Activated T-helper 1 cell treated with Interleukin-2 at 50 U/mL for 16 hours (primary cell): ENCODE measurements around the gene MCUR1.
A peak's percentile ranks its signal among the peaks of the same experiment; 100 is the strongest.
"Not testable (repeated sequence)": the region's sequence is repeated elsewhere in the genome, so short reads cannot be mapped to it uniquely, and the experiment has no call there.

Source experiments
- DNase-seq: peaks from one replicate; pipeline ENCODE4 v3.0.0-alpha.2; 2020; ENCODE audit warnings: low read depth

MCUR1 gene, protein sequence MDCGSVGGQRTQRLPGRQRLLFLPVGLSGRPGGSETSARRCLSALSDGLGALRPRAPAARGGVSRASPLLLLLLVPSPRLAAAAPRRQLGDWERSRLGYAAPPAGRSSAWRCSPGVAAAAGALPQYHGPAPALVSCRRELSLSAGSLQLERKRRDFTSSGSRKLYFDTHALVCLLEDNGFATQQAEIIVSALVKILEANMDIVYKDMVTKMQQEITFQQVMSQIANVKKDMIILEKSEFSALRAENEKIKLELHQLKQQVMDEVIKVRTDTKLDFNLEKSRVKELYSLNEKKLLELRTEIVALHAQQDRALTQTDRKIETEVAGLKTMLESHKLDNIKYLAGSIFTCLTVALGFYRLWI

DNA sequence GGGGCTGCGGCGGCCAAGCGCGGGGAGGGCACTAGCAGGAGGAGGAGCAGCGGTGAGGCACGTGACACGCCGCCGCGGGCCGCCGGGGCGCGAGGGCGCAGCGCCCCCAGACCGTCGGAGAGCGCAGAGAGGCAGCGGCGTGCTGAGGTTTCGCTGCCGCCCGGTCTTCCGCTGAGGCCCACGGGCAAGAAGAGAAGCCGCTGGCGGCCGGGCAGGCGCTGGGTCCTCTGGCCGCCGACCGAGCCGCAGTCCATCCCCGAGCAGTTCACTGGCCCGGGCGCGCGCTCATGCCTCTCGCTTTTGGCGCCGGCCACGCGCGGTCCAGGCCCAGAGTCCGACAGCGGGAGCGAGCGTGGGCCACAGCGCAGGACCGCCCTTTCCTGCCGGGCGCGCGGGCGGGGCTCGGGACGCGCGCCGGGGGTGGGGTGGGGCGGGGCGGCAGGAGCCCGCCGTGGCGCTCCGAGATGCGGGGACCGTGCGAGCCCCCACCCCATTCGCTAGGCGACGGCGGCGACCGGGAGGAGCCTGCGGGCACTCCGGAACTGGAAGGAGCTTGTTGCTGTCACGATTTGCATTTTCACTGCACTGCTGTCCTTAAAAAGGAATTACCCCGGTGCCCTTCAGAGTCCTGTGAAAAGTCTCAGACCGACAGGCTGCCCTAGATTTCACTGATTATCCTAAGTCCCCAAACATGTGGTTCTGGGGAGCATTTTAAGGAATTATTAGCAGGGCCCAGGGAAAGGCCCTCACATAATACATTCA is at the start of gene MCUR1:
Gene MCUR1, minus strand, starts transcription at position 382 of the 762 bp plus-strand sequence. Its CDS starts 128 bp downstream, at position 254.
- DNase-seq: peak; percentile 72

DNA sequence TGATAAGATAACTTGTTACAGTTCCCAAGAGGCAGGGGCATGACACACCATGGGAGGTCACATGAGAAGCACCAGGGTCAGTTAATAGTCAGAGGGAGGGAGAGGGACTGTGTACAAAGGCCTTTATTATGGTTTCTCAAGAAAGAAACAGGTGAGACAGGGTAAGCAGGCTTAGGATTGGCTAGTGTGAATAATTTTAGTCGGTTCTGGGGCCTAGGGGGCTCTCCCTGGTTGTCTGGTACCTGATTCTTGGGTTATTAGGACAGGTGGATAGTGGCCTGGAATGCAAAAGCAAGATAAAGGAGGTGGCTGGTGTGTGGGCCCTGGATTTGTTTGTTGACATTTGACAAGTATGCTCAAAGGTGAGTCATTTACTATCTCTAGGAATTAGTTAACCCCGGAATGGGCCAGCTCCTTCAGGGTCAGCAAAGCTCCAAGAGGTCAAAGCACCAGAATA is 49.4 kb upstream of the MCUR1 start:
- no peak for DNase-seq

DNA sequence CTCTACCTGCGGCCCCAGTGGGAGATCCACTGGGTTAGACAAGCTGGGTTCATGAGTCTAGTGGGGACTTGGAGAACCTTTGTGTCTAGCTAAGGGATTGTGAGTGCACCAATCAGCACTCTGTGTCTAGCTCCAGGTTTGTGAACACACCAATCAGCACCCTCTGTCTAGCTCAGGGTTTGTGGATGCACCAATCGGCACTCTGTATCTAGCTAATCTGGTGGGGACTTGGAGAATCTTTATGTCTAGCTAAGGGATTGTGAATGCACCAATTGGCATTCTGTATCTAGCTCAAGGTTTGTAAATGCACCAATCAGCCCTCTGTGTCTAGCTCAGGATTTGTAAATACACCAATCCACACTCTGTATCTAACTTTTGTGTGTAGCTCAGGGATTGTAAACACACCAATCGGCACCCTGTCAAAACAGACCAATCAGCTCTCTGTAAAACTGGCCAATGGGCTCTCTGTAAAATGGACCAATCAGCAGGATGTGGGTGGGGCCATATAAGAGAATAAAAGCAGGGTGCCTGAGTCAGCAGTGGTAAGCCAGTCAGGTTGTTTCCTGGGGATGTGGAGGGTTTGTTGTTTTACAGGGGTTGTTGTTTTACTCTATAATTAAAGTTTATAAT is 46.3 kb upstream of the MCUR1 start:
- DNase-seq: not testable (repeated sequence)

DNA sequence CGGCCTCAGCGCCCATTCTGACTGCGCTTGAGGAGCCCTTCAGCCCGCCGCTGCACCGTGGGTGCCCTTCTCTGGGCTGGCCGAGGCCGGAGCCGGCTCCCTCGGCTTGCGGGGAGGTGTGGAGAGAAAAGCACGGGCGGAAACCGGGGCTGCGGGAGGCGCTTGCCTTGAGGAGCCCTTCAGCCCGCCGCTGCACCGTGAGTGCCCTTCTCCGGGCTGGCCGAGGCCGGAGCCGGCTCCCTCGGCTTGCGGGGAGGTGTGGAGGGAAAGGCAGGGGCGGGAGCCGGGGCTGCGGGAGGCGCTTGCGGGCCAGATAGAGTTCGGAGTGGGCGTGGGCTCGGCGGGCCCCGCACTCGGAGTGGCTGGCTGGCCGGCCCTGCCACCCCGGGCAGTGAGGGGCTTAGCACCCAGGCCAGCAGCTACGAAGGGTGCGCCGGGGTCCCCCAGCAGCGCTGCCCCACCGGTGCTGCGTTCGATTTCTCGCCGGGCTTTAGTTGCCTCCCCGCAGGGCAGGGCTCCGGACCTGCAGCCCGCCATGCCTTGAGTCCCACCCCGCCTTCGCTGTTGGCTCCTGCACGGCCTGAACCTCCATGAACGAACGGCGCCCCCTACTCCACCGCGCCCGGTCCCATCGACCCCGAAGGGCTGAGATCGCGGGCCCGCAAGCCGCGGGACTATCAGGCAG is 45.7 kb upstream of the MCUR1 start:
- no peak for DNase-seq

DNA sequence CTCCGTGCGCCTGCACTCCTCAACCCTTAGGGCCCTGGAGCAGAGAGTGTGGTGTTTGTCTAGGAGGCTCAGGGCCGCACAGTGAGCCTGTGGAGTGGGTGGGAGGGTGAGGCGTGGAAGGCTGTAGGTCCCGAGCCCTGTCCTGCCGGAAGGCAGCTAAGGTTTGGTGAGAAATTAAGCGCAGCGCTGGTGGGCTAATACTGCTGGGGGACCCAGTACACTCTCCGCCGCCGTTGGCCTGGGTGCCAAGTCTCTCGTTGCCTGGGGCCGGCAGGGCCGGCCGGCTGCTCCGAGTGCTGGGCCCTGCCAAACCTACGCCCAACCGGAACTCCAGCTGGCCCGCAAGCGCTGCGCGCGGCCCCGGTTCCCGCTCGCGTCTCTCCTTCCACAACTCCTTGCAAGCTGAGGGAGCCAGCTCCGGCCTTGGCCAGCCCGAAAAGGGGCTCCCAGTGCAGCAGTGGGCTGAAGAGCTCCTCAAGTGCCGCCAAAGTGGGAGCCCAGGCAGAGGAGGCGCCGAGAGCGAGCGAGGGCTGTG is 40.4 kb upstream of the MCUR1 start:
- DNase-seq: no peak

DNA sequence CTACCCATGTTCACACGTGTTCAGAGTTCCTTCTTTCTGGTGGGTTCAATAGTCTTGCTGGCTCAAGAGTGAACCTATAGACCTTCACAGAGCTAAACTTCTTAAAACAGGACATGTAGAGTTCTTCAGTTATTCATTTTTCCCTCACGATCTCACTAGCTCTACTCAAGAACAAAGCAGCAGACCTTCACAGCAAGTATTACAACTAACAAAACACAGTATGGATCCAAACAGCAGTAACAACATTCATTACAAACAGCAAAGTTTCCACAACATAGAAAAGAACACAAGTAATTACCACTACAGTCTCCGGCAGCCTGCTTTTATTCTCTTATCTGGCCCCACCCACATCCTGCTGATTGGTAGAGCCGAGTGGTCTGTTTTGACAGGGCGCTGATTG is 39.5 kb upstream of the MCUR1 start:
- no peak for DNase-seq

DNA sequence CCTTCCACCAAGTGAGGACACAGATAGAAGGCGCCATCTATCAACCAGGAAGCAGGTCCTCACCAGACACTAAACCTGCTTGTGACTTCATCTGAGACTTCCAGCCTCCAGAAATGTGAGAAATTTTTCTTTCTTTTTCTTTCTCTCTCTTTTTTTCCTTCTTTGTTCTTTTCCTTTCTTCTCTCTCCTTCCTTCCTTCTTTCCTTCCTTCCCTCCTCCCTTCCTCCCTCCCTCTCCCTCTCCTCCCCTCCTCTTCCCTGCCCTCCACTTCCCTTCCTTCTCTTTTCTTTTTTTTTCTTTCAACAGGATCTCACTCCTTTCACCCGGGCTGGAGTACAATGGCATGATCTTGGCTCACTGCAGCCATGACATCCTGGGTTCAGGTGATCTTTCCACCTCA is 37.4 kb upstream of the MCUR1 start:
- no peak for DNase-seq

DNA sequence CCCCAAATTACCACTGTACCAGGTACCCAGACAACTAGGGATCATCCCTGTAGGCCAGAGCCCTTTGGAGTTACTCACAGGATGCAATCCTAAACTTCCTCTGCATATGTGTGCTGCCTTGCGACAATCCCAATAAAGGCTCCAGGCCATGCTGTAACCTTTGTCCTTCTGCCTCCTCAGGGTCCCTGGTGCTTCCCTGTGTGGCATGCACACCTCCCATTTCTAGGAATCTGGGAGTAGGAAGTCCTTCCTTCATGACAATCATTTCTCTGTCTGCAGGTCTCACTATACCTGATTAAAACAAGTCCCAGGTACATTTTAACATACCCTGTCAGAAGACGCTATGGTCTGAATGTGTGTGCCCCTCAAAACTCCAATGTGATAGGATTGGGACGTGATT is 37.0 kb upstream of the MCUR1 start:
- DNase-seq: no peak

DNA sequence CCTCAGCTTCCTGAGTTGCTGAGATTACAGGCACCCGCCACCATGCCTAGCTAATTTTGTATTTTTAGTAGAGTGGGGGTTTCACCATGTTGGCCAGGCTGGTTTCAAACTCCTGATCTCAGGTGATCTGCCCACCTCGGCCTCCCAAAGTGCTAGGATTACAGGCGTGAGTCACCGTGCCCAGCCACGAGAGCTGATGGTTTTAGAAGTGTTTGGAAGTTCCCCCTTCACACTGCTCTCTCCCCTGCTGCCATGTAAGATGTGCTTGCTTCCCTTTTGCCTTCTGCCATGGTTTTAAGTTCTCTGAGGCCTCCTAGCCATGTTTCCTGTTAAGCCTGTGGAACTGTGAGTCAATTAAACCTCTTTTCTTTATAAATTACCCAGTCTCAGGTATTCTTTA is 36.3 kb upstream of the MCUR1 start:
- not testable (repeated sequence) for DNase-seq

DNA sequence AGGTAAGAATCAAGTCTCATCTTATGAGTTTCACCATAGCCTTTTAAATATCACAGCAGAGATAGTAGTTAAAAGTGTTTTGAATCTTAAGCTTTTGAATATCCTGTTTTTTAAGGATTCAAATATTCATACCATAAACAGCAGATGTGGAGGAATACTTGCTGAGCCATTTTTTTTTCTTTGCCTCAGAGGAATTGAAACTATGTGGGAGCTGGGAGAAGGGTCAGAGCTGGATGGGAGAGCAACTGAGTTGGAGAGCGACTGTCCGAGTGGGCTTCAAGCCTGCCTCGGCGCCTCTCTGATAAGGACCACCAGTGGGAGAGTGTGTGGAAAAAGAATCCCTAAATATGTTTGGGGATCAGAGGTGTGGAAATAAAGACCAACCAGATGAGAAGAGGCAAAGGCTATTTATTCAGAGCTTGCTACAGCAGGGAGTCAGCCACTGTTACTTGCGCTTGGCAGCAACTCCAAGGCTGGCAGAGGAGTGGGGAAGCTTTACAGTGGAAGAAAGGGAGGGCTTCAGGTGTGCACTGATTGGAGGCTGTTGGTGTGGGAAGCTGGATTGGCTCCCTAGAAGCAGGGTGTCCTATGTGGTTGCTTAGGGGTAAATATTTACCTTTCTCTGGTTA is 34.3 kb upstream of the MCUR1 start:
- no peak for DNase-seq

DNA sequence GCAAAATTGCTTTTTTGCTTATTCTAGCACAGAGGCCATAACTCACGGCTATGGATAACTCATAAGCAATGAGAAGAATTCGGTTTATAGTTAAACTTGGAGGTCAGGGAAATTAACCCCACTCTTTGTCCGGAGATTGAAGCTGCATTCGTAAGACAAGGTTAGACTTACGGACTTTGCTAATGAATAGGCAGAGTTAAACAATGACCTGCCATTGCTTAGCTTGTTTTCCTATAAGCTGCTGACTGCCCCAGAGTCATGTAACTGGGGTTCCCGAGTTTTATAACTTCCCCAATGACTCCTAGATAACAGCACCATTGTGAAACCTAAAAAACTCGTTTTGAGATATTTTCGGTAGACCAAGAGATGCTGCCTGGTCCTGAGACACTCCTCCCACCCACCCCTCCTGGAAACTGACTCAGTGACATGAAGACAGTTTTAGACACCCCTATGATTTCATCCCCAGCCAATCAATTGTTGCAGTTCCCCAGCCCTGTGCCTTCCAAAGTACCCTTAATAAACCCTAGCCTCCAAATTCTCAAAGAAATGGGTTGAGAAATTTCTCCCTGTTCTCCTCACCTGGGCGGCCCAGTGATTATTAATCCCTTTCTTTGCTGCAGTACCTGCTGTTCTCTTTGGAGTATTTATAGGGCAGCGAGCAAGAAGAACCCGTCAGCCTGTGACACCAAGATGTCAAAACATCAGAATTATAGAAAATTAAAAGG is 33.1 kb upstream of the MCUR1 start:
- no peak for DNase-seq

DNA sequence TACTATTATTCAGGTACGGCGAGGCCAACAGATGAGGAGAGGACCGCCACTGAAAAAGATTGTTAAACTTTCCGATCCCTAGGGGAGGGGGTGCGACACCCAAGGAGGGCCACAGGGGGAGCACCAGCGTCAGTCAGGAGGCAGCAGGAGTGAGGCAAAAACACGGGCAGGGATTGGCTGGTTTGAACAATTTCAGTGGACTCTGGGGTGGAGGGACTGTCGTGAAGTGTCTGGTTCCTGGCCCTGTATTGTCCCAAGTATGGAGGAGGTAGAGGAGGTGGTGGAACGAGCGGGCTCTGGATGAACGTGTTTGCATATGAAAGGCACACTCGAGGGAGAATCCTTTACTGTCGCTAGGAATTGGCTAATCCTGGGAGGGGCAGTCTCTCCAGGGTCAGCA is 32.5 kb upstream of the MCUR1 start:
- no peak for DNase-seq

DNA sequence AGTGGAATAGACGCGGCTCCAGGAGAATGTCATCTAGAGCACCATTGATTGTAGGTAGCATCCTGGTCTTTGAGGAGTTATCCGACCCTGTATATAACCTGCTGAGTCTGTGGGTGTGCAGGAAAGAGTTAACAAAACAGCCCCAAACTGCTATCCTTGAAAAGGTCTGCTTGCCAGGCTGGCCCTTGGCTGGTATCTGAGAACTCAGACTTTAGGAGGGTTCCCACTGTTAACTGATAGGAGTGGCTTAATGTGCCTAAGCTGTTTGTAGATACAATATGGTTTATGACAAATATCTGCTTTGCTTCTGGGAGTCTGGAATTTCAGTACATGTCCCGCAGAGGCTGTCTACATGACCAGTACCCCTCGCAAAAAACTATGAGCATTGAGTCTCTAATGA is 27.6 kb upstream of the MCUR1 start:
- no peak for DNase-seq

DNA sequence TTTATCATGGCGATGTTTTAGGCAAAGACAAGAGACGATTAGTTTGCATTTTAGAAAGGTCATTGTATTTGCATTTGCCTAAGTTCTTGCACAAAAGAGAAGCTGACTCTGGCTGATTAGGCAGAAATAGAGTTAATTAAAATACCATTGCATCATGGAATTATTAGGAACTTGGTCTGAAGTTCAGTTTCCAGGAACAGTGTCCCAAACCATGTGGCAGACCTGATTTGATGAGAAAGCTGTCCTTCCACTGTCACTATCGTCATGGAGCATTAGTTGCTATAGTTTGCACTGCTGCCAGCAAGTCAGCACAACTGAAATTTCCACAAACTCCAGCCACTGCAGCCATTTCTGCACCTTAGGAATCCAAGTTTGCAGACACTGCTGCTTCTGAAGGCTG is 24.3 kb upstream of the MCUR1 start:
- no peak for DNase-seq

DNA sequence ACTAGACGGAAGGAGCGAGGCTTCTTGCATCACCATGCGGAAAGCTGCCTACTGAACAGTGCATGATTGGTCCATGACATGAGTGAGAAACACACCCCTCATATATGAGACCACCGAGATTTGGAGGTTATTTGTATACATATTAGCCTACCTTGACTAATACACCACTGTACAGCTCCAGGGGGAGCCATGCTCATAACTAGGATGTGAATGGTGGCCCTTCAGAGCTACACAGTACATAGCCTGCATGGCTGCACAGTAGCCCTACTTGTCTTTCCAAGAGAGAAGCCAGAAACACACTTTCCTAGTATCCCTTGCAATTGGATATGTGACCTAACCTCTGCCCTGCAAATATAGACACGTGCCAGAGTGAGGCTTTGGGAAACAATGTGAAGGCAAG is 21.8 kb upstream of the MCUR1 start:
- DNase-seq: no peak

DNA sequence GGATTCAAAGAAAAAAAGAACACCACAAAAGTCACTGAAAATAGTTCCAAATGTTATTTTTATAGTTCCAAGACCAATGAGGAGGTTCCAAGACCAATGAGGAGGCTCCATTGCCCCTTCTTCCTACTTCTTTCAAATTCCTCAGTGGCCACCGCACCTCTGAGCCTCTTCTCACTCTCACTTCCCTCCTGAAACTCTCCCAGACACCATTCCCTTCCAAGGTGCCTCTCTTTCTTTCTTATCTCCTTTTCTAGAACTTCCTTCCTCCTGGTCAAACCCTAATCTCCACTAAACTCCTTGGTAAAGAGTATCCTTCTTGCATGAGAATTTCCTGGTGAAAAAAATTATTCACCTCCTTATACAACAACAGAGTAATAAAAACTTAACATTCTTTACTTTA is 20.4 kb upstream of the MCUR1 start:
- no peak for DNase-seq

DNA sequence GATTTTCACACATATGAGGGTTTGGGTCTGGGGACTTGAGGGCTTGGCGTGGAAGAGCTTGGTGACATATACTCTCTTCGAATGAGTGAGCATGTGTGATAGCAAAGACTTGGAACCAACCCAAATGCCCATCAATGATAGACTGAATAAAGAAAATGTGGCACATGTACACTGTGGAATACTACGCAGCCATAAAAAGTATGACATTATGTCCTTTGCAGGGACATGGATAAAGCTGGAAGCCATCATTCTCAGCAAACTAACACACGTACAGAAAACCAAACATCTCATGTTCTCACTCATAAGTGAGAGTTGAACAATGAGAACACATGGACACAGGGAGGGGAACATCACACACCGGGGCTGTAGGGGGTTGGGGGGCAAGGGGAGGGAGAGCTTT is 19.7 kb upstream of the MCUR1 start:
- not testable (repeated sequence) for DNase-seq

DNA sequence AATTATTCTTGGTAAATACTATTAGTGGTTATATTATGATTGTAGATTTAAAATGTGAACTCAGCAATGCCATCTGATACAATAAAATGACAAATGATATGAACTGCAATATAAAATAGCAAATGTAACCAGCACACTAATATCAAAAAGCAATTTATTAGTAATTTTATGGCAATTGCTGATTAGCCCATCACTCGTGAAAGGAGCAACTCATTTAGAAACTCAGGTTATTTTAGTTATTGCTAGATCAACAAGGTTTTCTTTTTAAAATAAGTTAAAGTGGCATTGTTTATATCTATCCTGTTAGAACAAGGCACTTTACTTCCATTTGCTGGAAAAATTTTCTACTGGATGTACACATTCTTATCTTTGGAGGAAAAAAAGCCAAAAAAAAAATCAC is 18.4 kb upstream of the MCUR1 start:
- DNase-seq: no peak

DNA sequence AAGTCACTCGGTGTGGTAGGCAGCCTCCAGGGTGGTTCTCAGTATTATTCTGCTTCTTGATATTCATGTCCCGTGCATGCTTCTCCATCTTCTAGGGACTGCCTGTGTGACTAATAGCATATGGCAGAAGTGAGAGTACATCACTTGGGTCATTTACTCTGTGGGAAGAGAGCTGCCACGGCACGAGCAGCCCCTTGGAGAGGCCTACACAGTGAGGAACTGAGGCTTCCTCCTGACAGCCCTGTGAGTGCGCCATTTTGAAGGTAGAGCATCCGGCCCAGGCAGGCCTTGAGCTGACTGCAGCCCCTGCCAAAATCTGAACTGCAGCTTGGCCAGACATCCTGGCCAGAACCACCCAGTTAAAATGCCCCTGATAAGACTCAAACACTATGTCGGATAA is 17.3 kb upstream of the MCUR1 start:
- no peak for DNase-seq

DNA sequence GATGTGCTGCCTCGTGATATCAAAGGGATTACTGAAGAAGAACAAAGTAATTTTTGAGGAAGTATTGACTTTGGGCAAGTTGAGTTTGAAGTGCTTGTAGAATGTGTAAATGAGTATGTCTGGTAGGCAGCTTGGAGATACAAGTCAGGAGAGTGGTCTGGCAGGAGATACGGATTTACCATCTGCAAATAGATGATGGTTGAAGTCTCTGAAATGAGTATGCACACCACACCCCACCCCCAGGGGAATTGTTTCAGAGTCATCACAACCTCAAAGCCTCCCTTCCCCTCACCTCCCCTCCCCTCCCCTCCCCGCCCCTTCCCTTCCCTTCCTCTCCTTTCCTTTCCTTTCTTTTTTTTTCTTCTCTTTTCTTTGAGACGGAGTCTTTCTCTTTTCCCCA is 16.4 kb upstream of the MCUR1 start:
- no peak for DNase-seq

DNA sequence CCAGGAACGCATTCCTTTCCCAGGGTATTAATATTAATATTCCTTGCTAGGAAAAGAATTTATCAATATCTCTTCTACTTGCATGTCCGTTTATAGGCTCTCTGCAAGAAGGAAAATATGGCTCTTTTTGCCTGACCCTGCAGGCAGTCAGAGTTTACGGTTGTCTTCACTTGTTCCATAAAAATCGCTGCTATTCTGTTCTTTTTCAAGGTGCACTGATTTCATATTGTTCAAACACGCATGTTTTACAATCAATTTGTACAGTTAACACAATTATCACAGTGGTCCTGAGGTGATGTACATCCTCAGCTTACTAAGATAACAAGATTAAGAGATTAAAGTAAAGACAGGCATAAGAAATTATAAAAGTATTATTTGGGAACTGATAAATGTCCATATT is 15.1 kb upstream of the MCUR1 start:
- DNase-seq: not testable (repeated sequence)
